ENCODE results near the gene WBP1L.
"Not testable (repeated sequence)": the region's sequence is repeated elsewhere in the genome, so short reads cannot be mapped to it uniquely, and the experiment has no call there.

Gene WBP1L

DNA sequence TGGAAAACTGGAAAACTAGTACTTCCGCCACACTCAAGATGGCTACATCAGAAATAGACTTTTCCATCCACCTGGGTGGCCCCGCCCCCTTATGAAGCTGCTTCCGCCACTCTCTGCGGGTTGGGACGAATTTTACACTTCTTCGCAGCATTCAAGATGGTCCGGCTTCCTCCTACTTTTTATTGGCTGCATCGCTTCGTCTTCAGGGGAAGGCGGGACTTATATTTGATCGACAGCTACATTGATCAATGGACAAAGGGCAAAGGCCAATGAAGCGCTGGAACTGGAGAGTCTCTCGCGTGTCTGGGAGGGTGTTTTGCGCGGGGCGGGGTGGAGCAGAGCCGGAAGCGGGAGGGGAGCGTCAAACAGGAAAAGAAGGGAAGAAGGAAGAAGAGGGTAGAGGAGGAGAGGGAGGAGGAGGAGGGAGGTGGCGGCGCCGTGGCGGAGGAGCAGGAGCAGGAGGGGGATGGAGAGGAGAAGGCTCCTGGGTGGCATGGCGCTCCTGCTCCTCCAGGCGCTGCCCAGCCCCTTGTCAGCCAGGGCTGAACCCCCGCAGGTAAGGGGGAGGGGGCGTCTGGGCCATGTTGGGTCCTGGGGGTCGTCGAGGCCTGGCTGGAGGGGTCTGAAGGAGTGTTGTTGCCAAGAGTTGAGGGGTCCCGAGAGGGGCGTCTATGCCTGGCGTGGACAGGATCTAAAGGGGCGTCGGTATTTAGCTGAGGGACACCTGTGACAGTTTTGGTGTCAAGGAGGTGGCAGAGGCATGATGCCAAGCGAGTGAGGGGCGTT, at the start of gene WBP1L:
Gene WBP1L, plus strand, starts transcription at position 361 of the 786 bp plus-strand sequence. Its CDS starts 106 bp downstream, at position 467.
- DNase-seq (ENCODE audit: low read depth, low spot score) = peak; percentile 91

DNA sequence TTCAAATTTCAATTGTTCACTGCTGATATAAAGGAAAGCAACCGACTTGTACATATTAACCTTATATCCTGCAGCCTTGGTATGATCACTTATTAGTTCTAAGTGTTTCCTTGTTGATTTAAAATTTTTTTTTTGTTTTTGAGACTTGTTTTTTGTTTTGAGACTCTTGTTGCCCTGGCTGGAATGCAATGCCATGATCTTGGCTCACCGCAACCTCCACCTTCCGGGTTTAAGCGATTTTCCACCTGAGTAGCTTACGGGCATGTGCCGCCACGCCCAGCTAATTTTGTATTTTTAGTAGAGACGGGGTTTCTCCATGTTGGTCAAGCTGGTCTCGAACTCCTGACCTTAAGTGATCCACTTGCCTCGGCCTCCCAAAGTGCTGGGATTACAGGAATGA, 48.3 kb upstream of the WBP1L start:
- DNase-seq (ENCODE audit: low read depth, low spot score) = not testable (repeated sequence)

DNA sequence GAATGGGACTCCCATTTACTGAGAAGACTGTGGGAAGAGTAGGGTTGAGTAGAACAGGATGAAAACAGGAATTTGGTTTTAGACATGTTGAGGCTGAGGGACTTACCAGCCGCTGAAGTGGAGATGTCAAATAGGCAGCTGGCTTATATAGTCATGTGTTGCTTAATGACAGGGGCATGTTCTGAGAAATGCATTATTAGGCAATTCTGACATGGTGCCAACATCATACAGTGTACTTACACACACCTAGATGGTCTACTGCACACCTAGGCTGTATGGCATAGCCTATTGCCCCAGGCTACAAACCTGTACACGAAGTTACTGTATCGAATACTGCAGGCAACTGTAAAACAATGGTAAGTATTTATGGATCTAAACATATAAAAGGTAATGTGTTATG, 47.0 kb upstream of the WBP1L start:
- no peak for DNase-seq (ENCODE audit: low read depth, low spot score)

DNA sequence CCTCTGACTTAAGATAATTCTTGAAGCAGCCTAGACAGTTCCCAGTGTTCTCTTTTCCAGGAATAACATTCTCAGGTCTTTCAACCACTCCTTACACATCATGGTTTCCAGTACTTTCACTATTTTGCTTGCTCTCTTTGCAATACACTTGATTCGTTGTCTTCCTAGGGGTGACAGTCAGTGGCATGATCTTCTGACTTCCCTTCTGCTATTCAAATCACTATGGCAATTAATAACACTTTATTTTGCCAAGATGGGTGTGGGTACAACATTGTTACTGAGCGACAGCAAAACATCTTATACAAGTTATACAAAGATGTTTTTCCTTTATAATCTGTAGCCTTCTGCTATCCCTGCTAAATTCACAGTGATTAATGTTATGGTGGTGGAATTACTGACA, 44.9 kb upstream of the WBP1L start:
- no peak for DNase-seq (ENCODE audit: low read depth, low spot score)

DNA sequence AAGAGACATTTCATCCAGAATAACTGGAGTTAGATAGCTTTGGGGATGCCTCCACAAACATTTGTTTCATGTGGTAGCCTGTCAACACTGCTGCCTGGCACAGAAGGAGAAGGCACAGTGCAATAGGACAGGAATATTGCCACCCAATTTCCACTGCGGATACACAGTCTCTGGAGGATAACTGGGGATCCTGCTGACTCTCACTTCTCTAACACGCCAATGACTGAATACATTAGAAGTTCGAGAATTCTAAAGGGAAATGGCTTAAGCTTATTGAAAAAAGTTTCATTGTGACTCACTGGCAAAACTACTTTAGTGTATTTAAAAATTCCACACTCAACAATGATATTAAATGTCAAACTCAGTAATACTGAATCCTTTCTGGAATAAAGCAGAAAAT, 42.5 kb upstream of the WBP1L start:
- no peak for DNase-seq (ENCODE audit: low read depth, low spot score)

DNA sequence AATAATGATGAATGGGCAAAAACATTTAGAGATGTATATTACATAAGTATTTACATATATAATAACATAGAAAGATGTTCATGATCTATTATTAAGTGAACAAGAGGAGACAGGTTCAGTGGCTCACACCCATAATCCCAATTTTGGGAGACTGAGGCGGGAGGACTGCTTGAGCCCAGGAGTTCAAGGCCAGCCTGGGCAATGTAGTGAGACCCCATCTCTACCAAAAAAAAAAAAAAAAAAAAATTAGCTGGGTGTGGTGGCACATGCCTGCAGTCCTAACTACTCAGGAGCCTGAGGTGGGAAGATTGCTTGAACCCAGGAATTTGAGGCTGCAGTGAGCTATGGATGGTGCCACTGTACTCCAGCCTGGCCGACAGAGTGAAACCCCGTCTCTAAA, 42.0 kb upstream of the WBP1L start:
- no peak for DNase-seq (ENCODE audit: low read depth, low spot score)

DNA sequence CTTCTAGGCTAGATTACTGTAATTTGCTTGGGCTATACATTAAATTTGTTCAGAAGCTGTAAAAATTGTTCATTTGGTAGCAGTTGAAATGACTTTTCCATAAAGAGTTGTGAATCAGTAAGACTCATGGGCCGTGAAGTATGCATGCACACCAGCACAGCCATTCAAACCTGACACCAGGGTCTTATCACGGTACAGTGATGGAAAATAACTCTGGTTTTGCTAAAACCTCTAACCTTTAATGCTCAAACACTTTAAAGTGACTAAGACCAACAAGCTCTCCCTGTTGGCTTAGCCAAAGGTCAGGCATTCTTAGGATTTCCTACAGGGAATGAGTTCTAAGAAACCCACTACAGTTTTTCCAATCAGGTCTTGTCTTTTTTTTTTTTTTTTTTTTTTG, 41.0 kb upstream of the WBP1L start:
- DNase-seq (ENCODE audit: low read depth, low spot score) = no peak

DNA sequence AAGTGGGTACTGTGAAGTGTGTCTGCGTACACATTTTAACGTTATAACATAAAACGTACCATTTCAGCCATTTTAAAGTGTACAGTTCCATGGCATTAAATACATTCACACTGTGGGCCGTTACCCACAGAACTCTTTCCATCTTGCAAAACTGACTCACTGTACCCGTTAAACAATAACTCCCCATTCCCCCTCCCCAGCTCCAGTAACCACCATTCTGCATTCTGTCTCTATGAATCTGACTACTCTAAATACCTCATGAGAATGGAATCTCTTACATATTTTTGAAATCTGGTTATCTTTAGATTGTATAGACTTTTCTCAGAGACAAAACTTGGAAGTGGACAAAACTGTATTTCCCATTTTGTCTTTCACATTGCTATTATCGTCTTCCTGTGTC, 38.8 kb upstream of the WBP1L start:
- no peak for DNase-seq (ENCODE audit: low read depth, low spot score)

DNA sequence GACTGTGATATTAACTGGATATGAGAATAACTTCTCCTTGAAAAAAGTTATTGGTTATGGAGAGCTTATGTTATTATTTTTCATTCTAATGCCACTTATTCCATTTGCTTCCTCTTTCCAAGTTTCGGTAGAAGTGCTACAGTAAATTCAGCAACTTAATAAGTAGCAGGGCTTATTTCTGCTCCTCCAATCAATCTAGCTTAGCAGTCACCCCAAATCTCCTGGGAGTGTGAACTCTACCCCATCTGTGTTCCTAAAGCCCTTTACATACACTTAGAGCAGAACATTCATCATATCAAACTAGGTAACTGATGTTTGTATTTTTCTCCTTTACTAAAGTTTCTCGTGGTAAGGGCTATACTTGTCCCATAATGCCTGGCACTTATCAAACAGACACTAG, 38.2 kb upstream of the WBP1L start:
- DNase-seq (ENCODE audit: low read depth, low spot score) = no peak

DNA sequence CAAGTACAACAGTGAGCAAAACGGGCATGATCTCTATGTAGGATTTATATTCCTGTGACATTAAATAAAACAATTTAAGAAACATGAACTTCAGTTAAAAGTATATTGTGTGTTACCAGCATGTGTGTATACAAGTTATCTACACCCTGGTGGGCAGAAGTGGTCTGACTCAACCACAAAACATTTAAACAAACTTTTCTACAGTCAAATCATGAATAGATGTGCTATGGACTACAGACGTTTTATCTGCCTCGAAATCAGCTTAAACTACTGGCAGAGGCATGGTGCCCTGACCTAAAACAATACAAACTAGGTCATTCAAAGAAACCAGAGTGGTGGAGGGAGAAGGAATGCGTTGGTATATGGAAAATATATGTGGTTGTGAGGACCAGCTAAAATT, 33.1 kb upstream of the WBP1L start:
- DNase-seq (ENCODE audit: low read depth, low spot score) = no peak

DNA sequence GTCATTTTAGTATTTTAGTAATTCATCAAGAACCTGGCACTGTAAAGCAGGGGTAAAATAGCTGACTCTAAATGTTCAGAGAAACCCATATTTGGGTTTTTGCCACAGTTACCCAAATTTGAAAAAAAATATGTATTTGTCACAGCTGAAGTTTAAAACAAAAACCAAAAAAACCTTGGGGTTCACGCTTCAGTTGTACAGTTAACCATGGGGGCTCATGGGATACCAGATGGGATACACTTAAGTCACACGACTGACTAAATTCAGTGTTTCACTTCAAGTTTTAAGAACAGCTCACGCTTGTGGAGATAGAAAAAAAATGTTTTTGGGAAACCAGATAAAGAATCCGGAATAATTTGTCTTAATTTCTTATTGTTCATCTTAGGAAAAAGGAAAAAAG, 31.7 kb upstream of the WBP1L start:
- no peak for DNase-seq (ENCODE audit: low read depth, low spot score)

DNA sequence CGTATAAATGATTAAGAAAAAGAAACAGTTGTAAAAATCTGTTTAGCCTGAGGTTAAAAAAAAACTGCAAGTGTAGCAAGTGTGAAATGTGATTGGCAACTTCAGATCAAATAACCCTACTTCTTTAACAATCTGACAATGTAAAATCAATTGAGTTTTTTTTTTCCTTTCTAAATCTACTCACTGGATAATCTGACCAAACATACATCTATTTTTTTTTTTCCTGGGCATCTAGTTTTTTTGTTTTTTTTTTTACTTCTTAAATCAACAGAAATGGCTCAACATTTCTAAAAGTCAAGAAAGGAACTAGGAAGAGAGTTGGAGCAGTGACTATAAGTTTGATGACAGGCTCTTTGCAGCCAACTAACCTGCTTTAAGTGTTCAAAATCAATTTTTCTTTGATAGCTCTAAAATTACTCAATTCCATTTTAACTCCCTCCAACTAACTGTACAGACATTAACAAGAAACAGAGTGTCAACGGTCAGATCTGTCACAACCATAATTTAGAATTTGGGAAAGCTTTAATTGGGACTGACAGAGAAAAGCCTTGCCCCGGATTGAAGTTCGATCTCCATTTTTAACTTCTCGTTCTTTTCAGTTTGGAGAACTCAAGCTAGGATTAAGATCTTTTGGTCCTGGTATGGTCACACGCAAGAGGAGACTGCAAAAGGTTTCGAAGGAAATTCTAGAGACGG, 30.8 kb upstream of the WBP1L start:
- no peak for DNase-seq (ENCODE audit: low read depth, low spot score)

DNA sequence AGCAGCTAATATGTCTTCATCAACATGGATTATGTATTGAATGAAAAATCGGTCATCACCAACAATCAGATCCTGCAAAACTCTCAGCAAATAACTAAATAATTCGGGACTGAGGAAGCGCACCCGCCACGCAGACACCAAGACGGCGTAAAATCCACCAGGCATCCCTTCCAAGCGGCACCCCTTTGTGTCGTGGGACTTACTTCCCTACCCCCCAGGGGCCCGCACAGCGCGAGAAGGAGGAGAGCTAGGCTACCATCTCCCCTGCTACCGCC, 30.3 kb upstream of the WBP1L start:
- DNase-seq (ENCODE audit: low read depth, low spot score) = peak; percentile 25

DNA sequence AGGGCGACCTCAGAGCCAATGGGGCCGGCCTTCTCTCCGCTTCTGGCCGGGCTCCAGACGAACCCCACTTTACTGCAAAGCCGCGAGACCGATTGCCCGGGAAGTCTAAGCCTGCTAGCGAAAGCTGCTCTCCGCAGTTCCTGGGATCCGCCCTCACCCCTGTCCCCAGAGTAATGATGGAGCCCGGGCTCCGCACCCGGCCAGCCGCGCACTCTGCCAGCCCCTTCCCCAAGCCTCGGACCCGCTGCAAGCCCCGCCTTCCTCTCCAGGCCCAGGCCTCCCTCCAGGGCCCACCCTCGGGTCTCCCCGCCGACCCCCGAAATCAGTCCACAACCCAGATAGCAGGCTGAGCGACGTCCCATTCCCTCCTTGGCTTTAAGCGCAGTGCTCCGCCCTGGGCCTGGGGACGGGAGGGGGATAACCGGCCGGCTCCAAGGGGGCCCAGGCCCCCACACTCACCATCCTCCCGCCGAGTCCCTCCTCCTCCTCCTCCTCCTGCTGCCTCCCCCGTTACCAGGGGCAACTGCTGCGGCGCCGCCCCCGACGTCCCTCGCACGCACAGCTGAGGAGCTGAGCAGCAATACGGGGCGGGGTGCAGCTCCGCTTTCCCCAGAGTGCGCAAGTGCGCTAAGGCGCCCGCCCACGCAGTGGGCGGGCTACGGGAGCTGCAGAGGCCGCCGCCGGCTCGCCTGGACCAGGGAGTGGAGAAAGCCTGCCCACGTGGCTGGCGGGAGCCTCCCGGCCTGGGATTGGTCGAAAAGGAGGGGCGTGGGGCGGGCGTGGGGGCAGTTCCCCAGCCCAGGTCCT, 29.7 kb upstream of the WBP1L start, which contains the start of gene ARL3:
Gene ARL3, minus strand, starts transcription at position 584 of the 807 bp plus-strand sequence. Its CDS starts 122 bp downstream, at position 462.
- peak; percentile 87 for DNase-seq (ENCODE audit: low read depth, low spot score)

DNA sequence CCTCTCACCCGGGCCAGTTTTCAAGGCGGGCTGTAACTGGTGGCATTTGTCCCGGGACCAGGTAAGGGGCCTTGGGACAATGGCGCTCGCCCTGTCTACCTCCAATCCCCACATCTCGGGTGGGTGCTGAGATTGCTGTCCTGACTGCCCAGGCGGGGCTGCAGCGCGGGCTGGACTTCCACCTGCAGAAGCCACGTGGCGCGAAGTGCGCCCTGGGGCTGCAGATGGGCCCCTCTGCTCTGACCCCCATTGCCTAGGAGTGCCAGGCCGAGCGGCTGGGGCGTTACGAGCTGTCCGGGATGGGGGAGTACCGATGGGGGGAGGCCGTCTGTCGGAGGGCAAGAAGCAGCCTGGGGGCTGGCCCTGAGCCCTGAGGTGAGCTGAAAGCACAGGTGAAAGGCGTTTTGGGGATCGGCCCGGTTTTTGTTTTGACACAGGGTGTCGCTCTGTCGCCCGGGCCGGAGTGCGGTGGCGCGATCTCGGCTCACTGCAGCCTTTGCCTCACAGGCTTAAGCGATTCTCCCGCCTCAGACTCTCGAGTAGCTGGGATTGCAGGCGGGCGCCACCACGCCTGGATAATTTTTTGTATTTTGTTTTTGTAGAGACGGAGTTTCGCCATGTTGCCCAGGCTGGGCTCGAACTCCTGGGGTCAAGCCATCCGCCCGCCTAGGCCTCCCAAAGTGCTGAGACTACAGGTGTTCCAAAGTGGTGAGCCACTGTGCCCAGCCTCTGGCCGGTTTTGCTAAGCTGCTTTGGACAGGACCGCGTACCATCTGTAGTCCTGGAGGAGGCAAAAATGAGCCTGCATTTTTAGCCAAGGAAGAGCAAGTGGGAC, 28.9 kb upstream of the WBP1L start, which contains the start of gene SFXN2:
Gene SFXN2, plus strand, starts transcription at position 16 of the 835 bp plus-strand sequence. CDS start 12,001 bp downstream, outside the sequence.
- DNase-seq (ENCODE audit: low read depth, low spot score) = peak; percentile 20

DNA sequence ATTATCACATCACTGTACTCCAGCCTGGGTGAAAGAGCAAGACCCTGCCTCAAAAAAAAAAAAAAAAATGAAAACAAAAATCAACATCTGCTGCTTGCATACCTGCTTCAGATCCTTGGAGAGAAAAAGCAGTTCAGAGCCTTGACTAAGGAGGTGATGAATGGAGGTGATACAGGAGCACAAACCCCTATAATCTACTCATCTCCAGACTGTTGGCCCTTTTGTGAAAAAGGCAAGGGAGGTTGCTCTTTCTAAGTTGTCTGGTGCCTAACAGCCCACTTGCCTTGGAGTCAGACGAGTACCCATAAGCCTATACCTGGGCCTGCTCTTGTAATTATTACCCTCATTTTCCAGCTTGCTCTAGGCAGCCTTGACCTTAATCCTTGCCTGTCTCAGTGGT, 27.9 kb upstream of the WBP1L start:
- DNase-seq (ENCODE audit: low read depth, low spot score) = no peak

DNA sequence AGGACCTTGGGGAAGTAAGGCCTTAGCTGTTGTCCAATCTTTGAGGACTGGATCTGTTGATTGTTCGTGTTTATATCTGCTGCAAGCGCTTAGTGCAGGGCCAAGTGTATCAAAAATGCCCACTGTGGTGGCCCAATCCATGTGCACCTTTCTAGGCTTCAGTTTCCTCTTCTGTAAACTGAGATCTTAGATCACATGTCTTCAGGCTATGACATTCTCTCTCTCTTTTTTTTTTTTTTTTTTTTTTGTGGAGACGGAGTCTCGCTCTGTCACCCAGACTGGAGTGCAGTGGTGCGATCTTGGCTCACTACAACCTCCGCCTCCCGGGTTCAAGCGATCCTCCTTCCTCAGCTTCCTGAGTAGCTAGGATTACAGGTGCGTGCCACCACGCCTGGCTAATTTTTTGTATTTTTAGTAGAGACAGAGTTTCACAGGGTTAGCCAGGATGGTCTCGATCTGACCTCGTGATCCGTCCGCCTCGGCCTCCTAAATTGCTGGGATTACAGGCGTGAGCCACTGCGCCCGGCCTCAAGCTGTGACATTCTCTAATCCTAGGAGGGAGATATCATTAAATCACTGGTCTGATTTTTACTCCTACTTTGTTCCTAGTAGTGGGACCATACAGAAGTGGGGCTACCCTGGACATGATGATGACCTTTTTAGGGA, 26.7 kb upstream of the WBP1L start:
- DNase-seq (ENCODE audit: low read depth, low spot score) = not testable (repeated sequence)

DNA sequence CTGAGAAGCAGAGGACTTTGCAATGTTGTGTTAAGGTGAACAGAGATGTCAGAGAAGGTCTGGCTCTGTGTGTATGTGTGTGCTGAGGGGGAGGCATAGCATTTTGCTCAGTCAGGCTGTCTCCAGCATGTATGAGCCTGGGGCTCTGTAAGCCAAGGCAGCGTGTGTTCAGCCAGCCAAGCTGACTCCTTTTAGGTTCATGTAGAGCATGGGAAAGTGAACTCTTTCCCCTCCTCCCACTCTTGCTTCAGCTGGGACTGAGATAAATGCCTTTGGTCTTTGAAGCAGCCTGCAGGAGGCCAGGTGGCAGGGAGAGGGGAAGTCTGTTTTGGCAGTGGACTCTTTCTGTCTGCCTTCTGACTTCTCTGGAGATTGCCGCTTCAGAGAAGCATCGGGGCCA, 25.5 kb upstream of the WBP1L start:
- DNase-seq (ENCODE audit: low read depth, low spot score) = no peak

DNA sequence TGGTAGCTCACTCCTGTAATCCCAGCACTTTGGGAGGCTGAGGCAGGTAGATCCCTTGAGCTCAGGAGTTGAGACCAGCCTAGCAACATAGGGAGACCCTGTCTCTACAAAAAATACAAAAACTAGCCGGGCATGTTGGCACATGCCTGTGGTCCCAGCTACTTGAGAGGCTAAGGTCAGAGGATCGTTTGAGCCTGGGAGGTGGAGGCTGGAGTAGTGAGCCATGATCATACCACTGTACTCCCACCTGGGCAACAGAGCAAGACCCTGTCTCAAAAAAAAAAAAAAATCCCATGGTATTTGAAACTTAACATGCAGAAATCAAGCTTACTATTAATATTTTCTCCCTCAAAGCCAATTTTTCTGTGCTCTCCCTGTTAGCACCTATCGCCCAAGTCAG, 23.4 kb upstream of the WBP1L start:
- no peak for DNase-seq (ENCODE audit: low read depth, low spot score)

DNA sequence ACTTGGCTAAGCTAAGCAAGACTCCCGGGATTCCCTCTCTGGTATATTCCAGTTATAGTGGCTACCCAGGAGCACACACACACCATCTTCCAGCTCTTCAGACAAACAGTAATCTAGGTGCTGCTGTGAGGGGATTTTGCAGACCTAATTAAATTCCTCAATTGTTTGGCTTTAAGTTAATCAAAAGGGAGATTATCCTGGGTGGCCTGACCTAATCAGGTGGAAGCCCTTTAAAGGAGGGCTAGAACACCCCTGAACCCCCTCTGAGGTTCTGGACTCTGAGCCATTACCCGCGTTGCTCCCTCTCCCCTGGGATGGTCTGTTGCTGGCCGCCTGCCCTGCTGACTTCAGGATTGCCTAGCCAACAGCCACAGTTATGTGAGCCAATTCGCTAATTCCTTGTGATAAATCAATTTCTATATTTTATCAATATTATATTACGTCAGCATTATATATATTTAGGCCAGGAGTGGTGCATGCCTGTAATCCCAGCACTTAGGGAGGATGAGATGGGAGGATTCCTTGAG, 22.9 kb upstream of the WBP1L start:
- no peak for DNase-seq (ENCODE audit: low read depth, low spot score)

DNA sequence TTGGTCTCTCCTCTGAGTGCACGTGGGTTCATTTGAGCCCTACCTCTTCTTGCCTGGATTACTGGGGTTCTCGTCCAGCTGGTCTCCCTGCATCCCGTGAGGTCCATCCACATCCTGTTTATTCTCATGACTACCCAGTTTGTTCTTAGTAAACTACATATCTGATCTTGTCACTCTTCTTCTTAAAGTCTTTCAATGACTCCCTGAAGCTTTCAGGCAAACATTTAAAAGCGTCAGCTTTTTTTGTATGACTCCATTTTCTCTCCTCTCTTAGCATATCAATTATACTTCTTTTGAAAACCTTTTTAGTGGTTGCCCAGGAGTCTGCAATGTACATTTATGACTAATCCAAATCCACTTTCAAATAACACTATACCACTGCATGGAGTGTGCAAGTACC, 21.8 kb upstream of the WBP1L start:
- no peak for DNase-seq (ENCODE audit: low read depth, low spot score)
